SK-N-SH (cell line): ENCODE results near the gene PCNX2. TPM values are rescaled to one million over a fixed set of nuclear protein-coding genes. Genes with fewer than 3 reads are reported as not detected.

Source experiments
- CTCF ChIA-PET: fragments of 300-600, 350-600 bp; formaldehyde crosslinking; extraction: SDS; loops from one replicate; lab custom pipeline; 2021; lab: Yijun Ruan, JAX
- POLR2A ChIA-PET: fragments of 350-600 bp; sonication (Branson Sonifier 250); formaldehyde crosslinking; extraction: SDS; loops from one replicate; lab custom pipeline; 2020; ENCODE audit warnings: antibody characterized with exemption, inconsistent platforms; lab: Yijun Ruan, JAX
- DNase-seq: peaks from one replicate; pipeline ENCODE4 v3.0.0; 2012
- H2AFZ ChIP-seq: fragments of 200-600 bp; sonication (generic); 2 replicates; pipeline ENCODE4 v1.8.1; 2016; ENCODE audit warnings: antibody characterized with exemption, mild to moderate bottlenecking, low read depth
- H3F3A ChIP-seq: fragments of 200-600 bp; sonication (generic); replicated peaks from 2 replicates; pipeline ENCODE3; 2016; ENCODE audit warnings: antibody characterized with exemption, mild to moderate bottlenecking; ENCODE audit not compliant: insufficient read depth
- H3K27ac ChIP-seq, 2 experiments: fragments of 200-500 bp in 1 of 2; fragments of 200-600 bp in 1 of 2; sonication (Bioruptor generic) in 1 of 2; sonication (generic), shearing (Covaris generic) in 1 of 2; 2 replicates each; pipeline versions ENCODE4 v1.5.1 to v1.6.1; 2014 to 2016; ENCODE audit warnings: low read depth in 2 of 2, inconsistent platforms in 1 of 2, low read length in 1 of 2, mild to moderate bottlenecking in 1 of 2, mixed read lengths in 1 of 2
- H3K27me3 ChIP-seq: fragments of 200-600 bp; sonication (generic), shearing (Covaris generic); 2 replicates; pipeline ENCODE4 v1.6.1; 2016; ENCODE audit warnings: mixed run types; ENCODE audit not compliant: insufficient read depth
- H3K36me3 ChIP-seq, 2 experiments: fragments of 200-500 bp in 1 of 2; fragments of 200-600 bp in 1 of 2; sonication (Bioruptor generic) in 1 of 2; sonication (generic) in 1 of 2; replicated peaks in 1 of 2; 2 replicates each; pipeline versions ENCODE3 to v1.5.1; 2014 to 2016; ENCODE audit warnings: low read length in 1 of 2, mild to moderate bottlenecking in 1 of 2; ENCODE audit not compliant: insufficient read depth in 2 of 2, control insufficient read depth in 1 of 2
- H3K4me1 ChIP-seq, 2 experiments: fragments of 200-500 bp in 1 of 2; fragments of 200-600 bp in 1 of 2; sonication (Bioruptor generic) in 1 of 2; sonication (generic), shearing (Covaris generic) in 1 of 2; 2 replicates each; pipeline versions ENCODE4 v1.5.1 to v1.6.1; 2014 to 2016; ENCODE audit warnings: low read depth in 1 of 2, low read length in 1 of 2, mixed run types in 1 of 2; ENCODE audit not compliant: insufficient read depth in 2 of 2, control insufficient read depth in 1 of 2
- H3K4me2 ChIP-seq: fragments of 200-600 bp; sonication (generic), shearing (Covaris generic); 2 replicates; pipeline ENCODE4 v1.6.1; 2017; ENCODE audit warnings: mixed run types
- H3K4me3 ChIP-seq, 2 experiments: fragments of 200-500 bp in 1 of 2; fragments of 200-600 bp in 1 of 2; sonication (Bioruptor generic) in 1 of 2; sonication (generic), shearing (Covaris generic) in 1 of 2; 2 replicates each; pipeline versions ENCODE4 v1.5.1 to v1.8.1; 2014 to 2016; ENCODE audit warnings: low read depth in 2 of 2, inconsistent platforms in 1 of 2, low read length in 1 of 2, mild to moderate bottlenecking in 1 of 2, mixed read lengths in 1 of 2, moderate library complexity in 1 of 2
- H3K79me2 ChIP-seq: fragments of 200-600 bp; sonication (generic); 2 replicates; pipeline ENCODE4 v1.8.1; 2017; ENCODE audit warnings: mild to moderate bottlenecking; ENCODE audit not compliant: insufficient read depth
- H3K9ac ChIP-seq: fragments of 200-600 bp; sonication (generic); 2 replicates; pipeline ENCODE4 v1.6.1; 2017; ENCODE audit warnings: mixed run types
- H3K9me2 ChIP-seq: fragments of 200-600 bp; sonication (generic); 2 replicates; pipeline ENCODE4 v1.6.1; 2017; ENCODE audit warnings: mixed run types
- H3K9me3 ChIP-seq: fragments of 200-600 bp; sonication (generic); 2 replicates; pipeline ENCODE4 v1.6.1; 2017; ENCODE audit warnings: mixed run types, mild to moderate bottlenecking, moderate library complexity
- H4K20me1 ChIP-seq: fragments of 200-600 bp; sonication (generic); 2 replicates; pipeline ENCODE4 v1.6.1; 2017; ENCODE audit warnings: mild to moderate bottlenecking, mixed run types; ENCODE audit not compliant: insufficient read depth
- EZH2phosphoT487 ChIP-seq: fragments of 200-600 bp; sonication (generic); IDR thresholded peaks from 2 replicates; pipeline ENCODE4 v1.6.1; 2017; ENCODE audit warnings: low read depth, mixed run types, mild to moderate bottlenecking, antibody characterized with exemption, moderate library complexity, borderline replicate concordance
- FOSL2 ChIP-seq: IDR thresholded peaks from 2 replicates; pipeline ENCODE4 v1.4.0; 2012; ENCODE audit warnings: low read depth, mild to moderate bottlenecking, moderate library complexity, borderline replicate concordance
- FOXM1 ChIP-seq: IDR thresholded peaks from 2 replicates; pipeline ENCODE4 v1.4.0; 2012; ENCODE audit warnings: low read depth, mild to moderate bottlenecking
- GABPA ChIP-seq: IDR thresholded peaks from 2 replicates; pipeline ENCODE4 v1.4.0; 2012; ENCODE audit warnings: low read depth, mild to moderate bottlenecking
- NFIC ChIP-seq: IDR thresholded peaks from 2 replicates; pipeline ENCODE4 v1.4.0; 2012; ENCODE audit warnings: borderline replicate concordance
- NRF1 ChIP-seq: IDR thresholded peaks from 2 replicates; pipeline ENCODE4 v1.6.1; 2012; ENCODE audit warnings: low read depth, mild to moderate bottlenecking, low read length
- RXRA ChIP-seq: IDR thresholded peaks from 2 replicates; pipeline ENCODE4 v1.4.0; 2012; ENCODE audit warnings: low read depth, mild to moderate bottlenecking, borderline replicate concordance
- TCF12 ChIP-seq: IDR thresholded peaks from 2 replicates; pipeline ENCODE4 v1.4.0; 2012
- YY1 ChIP-seq: IDR thresholded peaks from 2 replicates; pipeline ENCODE4 v1.4.0; 2012; ENCODE audit warnings: low read depth, mild to moderate bottlenecking
- ZBTB33 ChIP-seq: IDR thresholded peaks from 2 replicates; pipeline ENCODE4 v1.4.0; 2012; ENCODE audit warnings: low read depth, borderline replicate concordance
- WGBS: methylation state at CpG from one replicate; pipeline ENCODE4 v1.1.6; 2017; ENCODE audit warnings: low lambda C conversion rate; 5-methylcytosine and 5-hydroxymethylcytosine counted together
- polyA plus RNA-seq, 3 experiments: library from polyadenylated mRNA; depleted of rRNA; stranded (reverse); fragments of >200 nt; gene quantifications; 2 replicates each; pipeline ENCODE4 v1.2.3, GENCODE V29; 2012
- TF ChIP-seq, protein P1 (sequence below): fragments of 150-350 bp; IDR thresholded peaks from 2 replicates; pipeline ENCODE4 v1.6.1; 2016; ENCODE audit warnings: mild to moderate bottlenecking, low read depth, low read length
- TF ChIP-seq, protein P2 (sequence below): IDR thresholded peaks from 2 replicates; pipeline ENCODE4 v1.6.1; 2012; ENCODE audit warnings: mild to moderate bottlenecking, low read depth, low read length, moderate library complexity

PCNX2 gene
- polyA plus RNA-seq, 1 of the 3 experiments (the other 2 are of a cell fraction) = 10.6 TPM

GRCh38 chr1:232936941-232937340 lies 358.6 kb downstream of the PCNX2 start:
- TF ChIP-seq EZH2phosphoT487 = no peak
- TF ChIP-seq, protein P1, sequence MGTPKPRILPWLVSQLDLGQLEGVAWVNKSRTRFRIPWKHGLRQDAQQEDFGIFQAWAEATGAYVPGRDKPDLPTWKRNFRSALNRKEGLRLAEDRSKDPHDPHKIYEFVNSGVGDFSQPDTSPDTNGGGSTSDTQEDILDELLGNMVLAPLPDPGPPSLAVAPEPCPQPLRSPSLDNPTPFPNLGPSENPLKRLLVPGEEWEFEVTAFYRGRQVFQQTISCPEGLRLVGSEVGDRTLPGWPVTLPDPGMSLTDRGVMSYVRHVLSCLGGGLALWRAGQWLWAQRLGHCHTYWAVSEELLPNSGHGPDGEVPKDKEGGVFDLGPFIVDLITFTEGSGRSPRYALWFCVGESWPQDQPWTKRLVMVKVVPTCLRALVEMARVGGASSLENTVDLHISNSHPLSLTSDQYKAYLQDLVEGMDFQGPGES = no peak
- no peak for TF ChIP-seq TCF12
- TF ChIP-seq NRF1 = no peak
- no peak for TF ChIP-seq FOXM1
- no peak for TF ChIP-seq GABPA
- no peak for TF ChIP-seq YY1
- no peak for TF ChIP-seq RXRA
- no peak for TF ChIP-seq ZBTB33
- TF ChIP-seq FOSL2 = no peak
- no peak for TF ChIP-seq NFIC
- TF ChIP-seq, protein P2, sequence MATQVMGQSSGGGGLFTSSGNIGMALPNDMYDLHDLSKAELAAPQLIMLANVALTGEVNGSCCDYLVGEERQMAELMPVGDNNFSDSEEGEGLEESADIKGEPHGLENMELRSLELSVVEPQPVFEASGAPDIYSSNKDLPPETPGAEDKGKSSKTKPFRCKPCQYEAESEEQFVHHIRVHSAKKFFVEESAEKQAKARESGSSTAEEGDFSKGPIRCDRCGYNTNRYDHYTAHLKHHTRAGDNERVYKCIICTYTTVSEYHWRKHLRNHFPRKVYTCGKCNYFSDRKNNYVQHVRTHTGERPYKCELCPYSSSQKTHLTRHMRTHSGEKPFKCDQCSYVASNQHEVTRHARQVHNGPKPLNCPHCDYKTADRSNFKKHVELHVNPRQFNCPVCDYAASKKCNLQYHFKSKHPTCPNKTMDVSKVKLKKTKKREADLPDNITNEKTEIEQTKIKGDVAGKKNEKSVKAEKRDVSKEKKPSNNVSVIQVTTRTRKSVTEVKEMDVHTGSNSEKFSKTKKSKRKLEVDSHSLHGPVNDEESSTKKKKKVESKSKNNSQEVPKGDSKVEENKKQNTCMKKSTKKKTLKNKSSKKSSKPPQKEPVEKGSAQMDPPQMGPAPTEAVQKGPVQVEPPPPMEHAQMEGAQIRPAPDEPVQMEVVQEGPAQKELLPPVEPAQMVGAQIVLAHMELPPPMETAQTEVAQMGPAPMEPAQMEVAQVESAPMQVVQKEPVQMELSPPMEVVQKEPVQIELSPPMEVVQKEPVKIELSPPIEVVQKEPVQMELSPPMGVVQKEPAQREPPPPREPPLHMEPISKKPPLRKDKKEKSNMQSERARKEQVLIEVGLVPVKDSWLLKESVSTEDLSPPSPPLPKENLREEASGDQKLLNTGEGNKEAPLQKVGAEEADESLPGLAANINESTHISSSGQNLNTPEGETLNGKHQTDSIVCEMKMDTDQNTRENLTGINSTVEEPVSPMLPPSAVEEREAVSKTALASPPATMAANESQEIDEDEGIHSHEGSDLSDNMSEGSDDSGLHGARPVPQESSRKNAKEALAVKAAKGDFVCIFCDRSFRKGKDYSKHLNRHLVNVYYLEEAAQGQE = no peak
- Histone ChIP-seq H2AFZ (no peak overlapping the region), H3K27ac (no peak overlapping the region), H3K36me3 (no peaks in the 10 kb centered on the region), H3K9me2 (no peaks in the 10 kb centered on the region), H3K4me3 (no peak overlapping the region), H3K27me3 (no peaks in the 10 kb centered on the region), H3K9me3 (no peaks in the 10 kb centered on the region), H3F3A (no peaks in the 10 kb centered on the region), H3K4me1 (peaks cover 0 to 5% of the 10 kb centered on the region in 2 experiments; a peak in 2 of 4 replicates), H4K20me1 (no peaks in the 10 kb centered on the region), H3K9ac (no peak overlapping the region), H3K4me2 (no peak overlapping the region), H3K79me2 (no peaks in the 10 kb centered on the region)
- ChIA-PET POLR2A (no interaction called here), CTCF (interaction anchor here (0.8 to 1.7 kb wide), 3 partner anchors 9 to 44 kb away, joined by 3 to 4 read pairs (median 3); no protein-coding TSS in a partner anchor)
- WGBS = 75% methylated on average over 6 of the region's 6 CpGs
- no peak for DNase-seq

Other genes with a start within 250 kb of the PCNX2 start
- gene MAP3K21, start 32.0 kb upstream of the PCNX2 start, polyA plus RNA-seq (2012; rRNA removed) = 0.33 and 0.42 TPM in 2 replicates